HFFc6 (cell line): Measurements from ENCODE around the gene CRHR2. TPM values are rescaled to one million over a fixed set of nuclear protein-coding genes. Genes with fewer than 3 reads are reported as not detected.
"Not testable (repeated sequence)": the region's sequence is repeated elsewhere in the genome, so short reads cannot be mapped to it uniquely, and the experiment has no call there.

Source experiments
- DNase-seq: peaks from one replicate; pipeline ENCODE4 v3.0.0-alpha.2; 2018
- H3K27ac Mint-ChIP-seq: 2 replicates; pipeline ENCODE4 v1.8.0; 2020; ENCODE audit warnings: mild to moderate bottlenecking, mixed read lengths
- H3K27me3 Mint-ChIP-seq: 2 replicates; pipeline ENCODE4 v1.8.0; 2021; ENCODE audit warnings: mild to moderate bottlenecking, moderate library complexity, mixed read lengths; ENCODE audit not compliant: insufficient read depth
- H3K36me3 Mint-ChIP-seq: 2 replicates; pipeline ENCODE4 v1.8.0; 2021; ENCODE audit warnings: low read depth, mixed read lengths
- H3K4me1 Mint-ChIP-seq: 2 replicates; pipeline ENCODE4 v1.8.0; 2020; ENCODE audit warnings: low read depth, mixed read lengths
- H3K4me3 Mint-ChIP-seq: 2 replicates; pipeline ENCODE4 v1.8.0; 2020; ENCODE audit warnings: mild to moderate bottlenecking, moderate library complexity, mixed read lengths
- H3K9me3 Mint-ChIP-seq: 2 replicates; pipeline ENCODE4 v1.8.0; 2020; ENCODE audit warnings: mild to moderate bottlenecking, mixed read lengths
- CTCF ChIP-seq: fragments of 200-600 bp; sonication (generic); IDR thresholded peaks from 2 replicates; pipeline ENCODE4 v1.5.0; 2021; ENCODE audit warnings: antibody characterized with exemption, mild to moderate bottlenecking
- total RNA-seq, 6 experiments: library from RNA; stranded (reverse); fragmentation: NEBNext Ultra II Directional; extraction: Animal tissue kit (Norgen Biotek cat#: 25700); gene quantifications; 2 replicates in 1 of 6; 3 replicates in 5 of 6; pipeline ENCODE4 v1.2.3, GENCODE V29; 2021

Gene CRHR2
- total RNA-seq, 6 experiments from 2014 or later, result not detected

DNA sequence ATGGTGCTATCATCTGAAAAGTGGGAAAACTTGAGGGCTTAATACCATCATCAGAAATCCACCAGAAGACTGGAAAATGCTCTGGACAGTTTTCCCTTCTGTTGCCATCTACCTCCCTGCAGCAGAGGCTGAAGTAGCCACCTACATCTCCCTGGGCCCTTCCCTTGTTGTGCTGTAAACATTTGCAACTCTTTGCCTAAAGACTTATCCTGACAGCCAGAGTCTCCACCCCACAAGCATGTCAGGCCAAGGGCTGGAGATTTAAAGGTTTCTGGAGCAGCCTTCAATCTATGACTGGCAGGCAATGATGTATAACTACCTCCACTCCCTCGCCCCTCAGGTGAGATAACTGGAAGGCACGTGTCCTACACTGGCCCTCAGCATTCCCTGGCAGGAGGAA is 39.9 kb upstream of the CRHR2 start:
- peaks cover 12% of the 10 kb centered on the region for H3K36me3 Mint-ChIP-seq
- DNase-seq, result no peak
- no peak overlapping the region for H3K4me3 Mint-ChIP-seq
- peaks cover 2% of the 10 kb centered on the region for H3K4me1 Mint-ChIP-seq
- H3K27me3 Mint-ChIP-seq, result peaks cover 30% of the 10 kb centered on the region
- H3K9me3 Mint-ChIP-seq, result peaks cover 26% of the 10 kb centered on the region
- TF ChIP-seq CTCF, result no peak
- H3K27ac Mint-ChIP-seq, result no peak overlapping the region

GRCh38 chr7:30721211-30721610 is 39.0 kb upstream of the CRHR2 start:
- no peak for DNase-seq
- no peak for TF ChIP-seq CTCF
- Mint-ChIP-seq H3K27ac (no peak overlapping the region), H3K4me3 (no peak overlapping the region), H3K9me3 (peaks cover 29% of the 10 kb centered on the region), H3K4me1 (peaks cover 6% of the 10 kb centered on the region), H3K27me3 (peaks cover 29% of the 10 kb centered on the region), H3K36me3 (peaks cover 15% of the 10 kb centered on the region)

GRCh38 chr7:30719434-30719833 is 37.2 kb upstream of the CRHR2 start:
- peaks cover 15% of the 10 kb centered on the region for H3K36me3 Mint-ChIP-seq
- DNase-seq, H3K4me1 Mint-ChIP-seq, H3K4me3 Mint-ChIP-seq, H3K27ac Mint-ChIP-seq: not testable (repeated sequence)
- peaks cover 29% of the 10 kb centered on the region for H3K9me3 Mint-ChIP-seq
- H3K27me3 Mint-ChIP-seq, result peaks cover 24% of the 10 kb centered on the region

DNA sequence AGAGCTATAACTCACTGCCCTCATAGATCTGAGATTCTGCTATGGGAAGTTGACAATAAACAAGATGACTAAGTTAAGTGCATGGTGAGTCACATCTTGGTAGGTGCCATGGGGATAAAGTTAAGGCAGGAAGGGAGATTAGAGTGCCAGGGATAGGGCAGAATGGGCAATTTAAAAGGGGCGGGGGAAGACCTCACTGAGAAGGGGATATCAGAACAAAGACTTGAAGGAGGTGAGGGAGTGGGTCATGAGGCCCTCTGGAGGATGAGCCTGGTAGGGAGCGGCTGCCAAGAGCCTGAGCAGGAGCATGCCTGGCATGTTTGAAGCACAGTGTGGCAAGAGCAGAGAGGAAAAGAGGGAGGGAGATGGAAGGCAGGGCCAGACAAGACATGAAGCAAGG is 34.9 kb upstream of the CRHR2 start:
- Mint-ChIP-seq H3K4me1 (peaks cover 6% of the 10 kb centered on the region), H3K9me3 (peaks cover 29% of the 10 kb centered on the region), H3K27ac (no peak overlapping the region), H3K36me3 (peaks cover 15% of the 10 kb centered on the region), H3K27me3 (peaks cover 24% of the 10 kb centered on the region), H3K4me3 (no peak overlapping the region)
- DNase-seq, result peak; percentile 30
- TF ChIP-seq CTCF, result no peak

DNA sequence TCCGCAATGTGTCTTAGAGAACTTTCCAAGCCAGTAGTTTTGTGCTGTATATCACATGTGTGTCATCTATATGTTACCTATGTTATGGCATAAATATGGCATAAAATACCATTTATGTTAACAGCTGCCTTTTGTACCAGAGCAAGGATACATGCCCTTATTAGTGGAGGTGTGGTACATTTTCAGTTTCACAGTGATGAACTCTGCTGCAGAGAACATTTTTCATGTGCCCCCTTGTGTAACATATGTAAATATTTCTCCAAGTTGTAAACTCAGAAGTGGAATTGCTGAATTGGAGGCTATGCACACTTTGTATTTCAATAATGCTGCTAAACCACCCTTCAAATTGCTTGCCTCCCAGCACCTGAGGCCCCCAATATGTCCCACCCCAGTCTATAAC is 31.9 kb upstream of the CRHR2 start:
- Mint-ChIP-seq H3K4me1 (peaks cover 6% of the 10 kb centered on the region), H3K4me3 (no peak overlapping the region), H3K36me3 (peaks cover 15% of the 10 kb centered on the region), H3K9me3 (peaks cover 20% of the 10 kb centered on the region), H3K27ac (no peak overlapping the region), H3K27me3 (peaks cover 16% of the 10 kb centered on the region)
- no peak for TF ChIP-seq CTCF
- DNase-seq, result no peak

GRCh38 chr7:30713392-30713791 is 31.1 kb upstream of the CRHR2 start:
- peaks cover 12% of the 10 kb centered on the region for H3K36me3 Mint-ChIP-seq
- H3K4me3 Mint-ChIP-seq, result no peak overlapping the region
- peaks cover 20% of the 10 kb centered on the region for H3K27me3 Mint-ChIP-seq
- no peak overlapping the region for H3K27ac Mint-ChIP-seq
- peaks cover 6% of the 10 kb centered on the region for H3K4me1 Mint-ChIP-seq
- TF ChIP-seq CTCF, result no peak
- no peak for DNase-seq
- peaks cover 13% of the 10 kb centered on the region for H3K9me3 Mint-ChIP-seq
